ENCODE results near the gene PAGE2B.
"Not testable (repeated sequence)": the region's sequence is repeated elsewhere in the genome, so short reads cannot be mapped to it uniquely, and the experiment has no call there.

PAGE2B gene, protein sequence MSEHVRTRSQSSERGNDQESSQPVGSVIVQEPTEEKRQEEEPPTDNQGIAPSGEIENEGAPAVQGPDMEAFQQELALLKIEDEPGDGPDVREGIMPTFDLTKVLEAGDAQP

DNA sequence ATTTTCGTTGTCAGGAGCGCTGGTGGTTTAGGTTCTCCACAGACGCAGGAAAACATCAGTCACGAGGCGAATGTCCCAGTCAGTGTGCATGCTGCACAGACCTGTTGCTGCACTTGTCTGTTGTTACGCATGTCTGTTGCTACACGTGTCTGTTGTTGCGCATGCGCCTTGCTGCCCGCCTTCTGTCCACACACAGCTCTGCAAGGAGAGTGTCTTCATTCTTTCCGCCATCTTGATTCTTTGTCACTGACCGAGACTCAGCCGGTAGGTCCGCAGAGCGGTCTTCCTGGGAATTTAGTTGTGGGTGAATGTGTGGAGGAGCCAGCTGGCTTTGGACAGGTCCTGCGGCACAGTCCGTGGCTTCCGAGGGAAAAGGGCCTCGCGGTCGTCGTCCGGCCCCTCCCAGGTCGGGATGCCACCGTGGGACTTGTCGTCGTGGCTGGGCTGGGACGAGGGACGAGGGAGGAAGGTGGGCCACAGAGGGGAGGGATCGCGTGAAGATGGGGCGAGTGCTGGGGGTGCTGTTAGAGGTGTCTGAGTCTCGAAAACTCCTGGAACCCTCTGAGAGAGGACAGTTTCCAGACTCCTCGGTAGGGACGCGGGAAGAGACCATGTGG lies at the start of gene PAGE2B:
TSS of gene PAGE2B (plus strand) at position 180 of the 617 bp plus-strand sequence. CDS start 1,012 bp downstream, outside the sequence.
- DNase-seq = no peak

DNA sequence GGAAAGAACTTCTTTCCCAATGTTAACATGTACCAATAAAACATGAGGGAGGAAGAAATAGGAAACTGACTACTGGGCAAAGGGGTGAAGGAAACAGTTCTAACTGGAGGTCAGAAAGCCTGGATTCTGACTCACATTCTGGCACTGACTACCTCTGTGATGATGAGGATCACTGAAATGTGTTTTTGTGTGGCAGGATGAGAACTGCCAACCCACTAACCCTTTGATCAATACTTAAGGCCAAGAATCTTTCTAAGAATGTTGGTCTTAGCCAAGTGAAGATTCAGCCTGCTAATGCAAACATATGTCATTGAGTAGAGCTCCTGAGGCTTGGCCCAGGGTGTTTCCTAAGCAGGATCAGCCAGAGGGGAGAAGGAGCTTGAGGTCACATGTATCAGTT lies 48.7 kb upstream of the PAGE2B start:
- DNase-seq = no peak

DNA sequence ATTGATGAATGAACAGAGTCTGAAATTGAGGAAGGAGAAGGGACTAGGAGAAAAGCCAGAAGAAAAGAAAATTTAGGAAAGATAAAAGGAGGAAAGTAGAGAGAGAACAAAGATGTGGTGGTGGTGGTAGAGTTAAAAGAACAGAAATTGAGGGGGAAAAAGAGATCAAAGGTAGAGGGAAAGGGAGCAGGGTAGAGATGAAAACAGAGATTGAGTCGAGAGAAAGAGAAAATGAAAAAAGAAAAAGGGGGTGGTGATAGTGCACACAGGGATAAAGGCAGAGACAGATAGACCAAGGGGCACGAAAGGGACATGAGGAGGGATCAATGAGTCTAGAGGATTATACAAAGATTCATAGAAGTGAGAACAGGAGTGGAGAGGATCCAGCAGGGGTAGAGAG lies 48.0 kb upstream of the PAGE2B start:
- DNase-seq = no peak

DNA sequence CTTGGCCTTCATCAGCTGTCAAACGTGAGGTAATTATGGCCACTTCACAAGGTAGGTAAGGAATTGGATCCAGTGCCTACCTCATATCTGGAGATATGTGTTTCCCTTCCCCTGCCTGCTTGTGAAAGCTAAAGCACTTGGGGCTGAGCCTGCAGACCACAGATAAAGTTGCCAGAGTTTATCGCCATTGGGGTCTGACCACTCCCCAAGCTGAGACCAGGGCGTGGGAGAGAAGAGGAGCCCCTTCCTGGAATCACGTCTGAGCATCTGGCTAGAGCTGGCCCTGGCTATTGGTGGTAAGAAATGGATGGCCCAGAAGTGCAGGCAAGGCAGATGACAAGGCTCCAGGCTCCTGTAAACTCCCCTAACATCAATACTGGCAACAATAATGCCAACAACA lies 46.8 kb upstream of the PAGE2B start:
- DNase-seq = no peak

DNA sequence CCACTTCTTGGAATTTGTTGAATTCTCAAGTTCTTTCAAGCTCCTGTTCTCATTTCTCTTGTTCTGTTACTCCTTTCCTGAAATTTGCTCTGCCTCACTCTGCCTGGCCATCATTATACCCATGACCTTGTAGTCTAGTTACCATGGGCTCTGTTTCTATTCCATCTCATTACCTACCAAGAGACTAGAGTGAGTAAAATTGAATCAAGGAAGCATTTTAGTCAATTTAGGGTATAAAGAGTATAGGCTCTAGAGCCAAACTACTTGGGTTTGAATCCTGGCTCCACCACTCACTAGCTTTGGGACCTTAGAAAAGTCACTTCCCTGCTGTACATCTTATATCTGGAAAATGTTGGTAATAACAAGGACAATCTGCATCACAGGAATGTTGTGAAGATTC lies 46.2 kb upstream of the PAGE2B start:
- no peak for DNase-seq

DNA sequence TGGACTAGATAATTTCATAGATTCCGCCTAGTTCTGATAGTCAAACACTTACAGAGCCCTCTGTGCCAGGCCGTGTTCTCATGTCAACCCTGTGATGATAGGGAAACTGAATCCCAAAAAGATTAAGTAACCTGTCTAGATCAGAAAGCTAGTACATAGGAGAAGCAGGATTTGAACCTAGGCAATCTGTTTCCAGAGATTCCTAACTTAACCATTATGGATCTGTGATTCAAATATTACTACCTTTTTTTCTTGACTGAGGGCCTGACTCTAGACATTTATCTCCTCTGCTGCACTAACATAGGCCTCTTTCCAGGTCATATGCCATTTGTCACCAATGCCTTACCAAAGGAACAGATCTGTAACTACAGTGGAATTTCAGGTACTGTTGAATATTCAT lies 45.5 kb upstream of the PAGE2B start:
- no peak for DNase-seq

DNA sequence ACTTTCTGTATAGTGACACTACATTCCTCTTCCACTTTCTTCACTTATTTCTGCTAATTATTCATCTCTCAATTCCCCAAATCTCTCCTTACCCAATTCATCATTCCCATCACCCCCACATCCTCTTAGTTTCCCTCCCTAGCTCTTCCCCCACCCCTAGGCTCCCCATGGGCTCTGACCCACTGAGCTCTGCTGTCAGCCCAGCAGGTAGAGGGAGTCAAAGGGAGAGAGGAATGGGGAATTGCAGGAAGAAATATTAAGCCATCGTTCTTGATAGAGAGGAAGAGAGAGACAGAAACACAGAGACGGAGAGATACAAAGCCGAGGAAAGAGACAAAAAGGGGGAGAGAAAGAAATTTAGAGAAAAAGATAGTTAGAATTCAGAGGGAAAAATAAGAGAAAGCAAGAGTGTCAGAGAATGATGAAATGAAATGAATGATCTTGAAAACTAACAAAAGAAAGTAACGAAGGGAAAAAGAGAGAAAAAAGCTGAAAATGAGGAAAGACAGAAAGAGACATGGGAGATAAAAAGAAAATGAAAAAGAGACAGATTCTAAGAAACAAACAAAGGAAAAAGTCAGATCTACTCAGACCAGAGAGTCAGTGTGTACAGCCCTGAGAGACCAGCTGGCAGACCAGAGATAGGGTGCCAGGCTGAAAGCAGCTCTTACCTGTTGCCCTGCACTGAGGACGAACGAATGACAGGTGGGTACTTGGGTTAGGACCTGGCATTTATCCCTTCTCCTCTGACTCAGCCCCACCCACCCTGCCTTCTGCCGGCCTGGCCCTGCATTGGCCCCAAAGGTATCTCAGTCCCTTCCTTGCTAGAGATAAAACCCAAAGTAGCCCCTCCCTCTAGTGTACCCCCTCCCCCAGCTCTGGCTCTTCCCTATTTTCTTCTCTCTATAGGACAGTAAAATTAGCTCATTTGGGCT lies 44.3 kb upstream of the PAGE2B start, which contains the start of gene ALAS2:
TSS of gene ALAS2 (minus strand) at position 707 of the 935 bp plus-strand sequence. CDS start 4,977 bp downstream, outside the sequence.
- no peak for DNase-seq

DNA sequence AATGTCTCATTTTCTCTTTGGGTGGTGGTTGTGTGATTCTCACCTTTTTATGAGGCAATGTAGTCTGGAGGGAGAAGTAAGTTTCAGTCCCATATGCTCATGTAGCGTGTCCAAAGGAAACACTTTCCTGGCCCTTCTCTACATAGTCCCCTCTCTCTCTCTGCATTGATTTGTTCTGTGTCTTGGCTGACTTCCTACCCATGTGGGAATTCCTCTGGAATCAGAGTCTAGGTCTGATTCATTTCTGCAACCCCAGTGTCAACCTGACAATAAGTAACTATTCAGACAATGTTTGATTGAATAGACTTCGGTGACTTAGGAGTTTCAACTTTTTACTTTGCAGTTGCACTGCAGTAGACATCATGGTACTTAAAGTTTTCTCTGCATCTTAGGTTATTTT lies 41.4 kb upstream of the PAGE2B start:
- no peak for DNase-seq

DNA sequence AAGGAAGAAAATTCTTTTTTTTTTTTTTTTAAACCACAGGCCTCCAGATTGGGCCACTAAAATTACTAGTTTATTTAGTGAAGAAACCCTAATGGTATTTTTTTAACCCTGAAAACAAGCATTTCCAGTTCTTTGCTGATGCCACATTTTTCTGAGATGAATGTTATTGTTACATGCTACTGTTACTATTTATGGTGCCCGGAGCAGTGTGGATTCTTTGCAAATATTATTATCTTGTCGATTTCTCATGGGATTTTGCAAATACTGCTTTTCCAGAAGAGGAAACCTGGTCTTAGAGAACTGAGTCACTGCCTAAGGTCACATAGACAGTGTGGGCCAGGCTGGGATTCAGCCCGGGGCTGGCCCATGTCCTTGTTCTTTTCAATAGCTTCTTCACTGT lies 35.4 kb upstream of the PAGE2B start:
- DNase-seq = no peak

DNA sequence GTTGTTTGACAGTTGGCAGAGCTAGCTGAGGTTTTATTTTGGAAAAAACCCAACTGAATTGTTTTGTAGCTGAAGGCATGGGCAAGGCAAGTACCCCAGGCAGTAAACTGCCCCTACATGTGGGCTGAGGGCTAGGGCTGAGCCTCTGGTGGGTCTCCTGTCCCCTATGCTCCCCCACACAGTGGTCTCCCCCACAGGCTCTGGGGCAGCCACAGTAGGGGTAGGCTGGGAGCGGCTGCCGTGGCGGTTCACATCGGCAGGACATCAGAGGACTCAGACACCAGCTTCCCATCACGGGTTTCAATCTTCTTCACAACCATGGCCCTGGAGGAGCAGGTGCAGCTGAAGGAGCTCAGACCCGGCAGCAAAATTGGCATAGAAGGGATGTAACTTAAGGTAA lies 33.3 kb upstream of the PAGE2B start:
- DNase-seq = no peak

DNA sequence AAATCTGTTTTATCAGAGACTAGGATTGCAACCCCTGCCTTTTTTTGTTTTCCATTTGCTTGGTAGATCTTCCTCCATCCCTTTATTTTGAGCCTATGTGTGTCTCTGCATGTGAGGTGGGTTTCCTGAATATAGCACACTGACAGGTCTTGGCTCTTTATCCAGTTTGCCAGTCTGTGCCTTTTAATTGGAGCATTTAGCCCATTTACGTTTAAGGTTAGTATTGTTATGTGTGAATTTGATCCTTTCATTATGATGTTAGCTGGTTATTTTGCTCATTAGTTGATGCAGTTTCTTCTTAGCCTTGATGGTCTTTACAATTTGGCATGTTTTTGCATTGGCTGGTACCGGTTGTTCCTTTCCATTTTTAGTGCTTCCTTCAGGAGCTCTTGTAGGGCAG lies 24.2 kb upstream of the PAGE2B start:
- not testable (repeated sequence) for DNase-seq

DNA sequence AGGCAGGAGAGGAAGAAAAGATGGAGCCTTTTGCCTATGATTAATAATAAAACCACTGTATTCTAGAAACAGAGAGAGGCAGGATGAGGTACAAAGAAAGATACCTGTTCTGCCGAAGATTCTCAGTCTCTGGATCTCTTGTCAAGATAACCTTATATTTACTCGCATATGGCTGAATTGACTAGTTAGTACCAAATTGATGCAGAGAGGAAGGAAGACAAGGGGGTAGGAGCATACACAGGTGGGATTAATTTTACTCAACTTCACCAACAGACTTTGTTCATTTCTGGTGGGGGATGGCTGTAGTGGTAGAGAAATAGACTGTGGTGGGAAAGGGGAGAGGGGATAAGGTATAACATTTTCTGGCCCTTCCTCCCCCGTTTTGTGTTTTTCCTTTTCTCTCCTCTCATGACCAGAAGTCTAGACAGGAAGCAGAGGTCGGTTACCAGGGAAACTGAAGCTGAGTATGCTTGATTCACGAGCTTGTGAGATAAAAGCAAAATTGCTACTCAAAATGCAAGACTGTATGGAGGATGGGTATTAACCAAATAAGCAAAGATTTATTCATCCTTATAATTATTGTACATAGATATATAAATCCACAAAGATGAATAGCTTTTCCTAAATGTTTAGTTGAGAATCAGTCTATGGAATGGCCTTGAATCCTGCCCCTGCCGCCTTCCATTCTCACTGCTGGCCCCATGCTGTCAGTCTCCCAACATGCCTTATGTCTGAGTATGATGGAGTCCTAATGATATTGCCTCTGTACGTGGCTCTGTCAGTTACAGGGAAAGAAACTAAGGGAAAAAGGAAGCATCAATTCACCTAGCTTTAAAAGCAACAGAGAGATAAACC lies 17.8 kb upstream of the PAGE2B start:
- DNase-seq = no peak

DNA sequence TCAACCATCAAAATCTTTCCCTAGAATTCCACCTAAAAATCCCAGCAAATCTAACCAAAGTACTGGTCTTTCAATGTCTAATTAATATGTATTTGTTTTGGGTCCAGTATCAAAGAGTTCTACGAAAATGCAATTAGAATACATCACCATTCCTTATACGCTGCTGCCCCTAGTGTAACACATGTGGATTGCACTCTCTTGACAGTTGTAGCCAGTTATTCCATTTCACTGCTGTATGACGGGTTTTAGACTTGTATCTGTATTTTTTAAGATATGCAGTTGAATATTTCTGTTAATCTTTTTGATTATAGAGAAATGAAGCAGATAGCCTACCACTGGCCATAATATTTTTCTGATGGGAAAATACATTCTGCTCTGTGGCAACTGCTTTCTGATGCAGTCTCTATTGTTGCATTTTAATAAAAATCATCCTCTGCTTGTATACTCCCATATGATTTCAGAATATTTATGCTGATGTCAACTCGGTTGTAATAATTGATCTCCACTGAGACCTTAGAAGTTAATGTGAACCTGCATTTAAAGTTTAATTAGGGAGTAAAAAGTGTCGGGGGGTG lies 17.1 kb upstream of the PAGE2B start:
- DNase-seq = peak; percentile 52

DNA sequence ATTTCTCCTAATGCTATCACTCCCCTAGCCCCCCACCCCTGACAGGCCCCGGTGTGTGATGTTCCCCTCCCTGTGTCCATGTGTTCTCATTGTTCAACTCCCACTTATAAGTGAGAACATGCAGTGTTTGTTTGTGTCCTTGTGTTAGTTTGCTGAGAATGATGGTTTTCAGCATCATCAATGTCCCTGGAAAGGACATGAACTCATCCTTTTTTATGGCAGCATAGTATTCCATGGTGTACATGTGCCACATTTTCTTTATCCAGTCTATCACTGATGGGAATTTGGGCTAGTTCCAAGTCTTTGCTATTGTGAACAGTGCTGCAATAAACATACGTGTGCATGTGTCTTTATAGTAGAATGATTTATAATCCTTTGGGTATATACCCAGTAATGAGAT lies 7.7 kb upstream of the PAGE2B start:
- not testable (repeated sequence) for DNase-seq

DNA sequence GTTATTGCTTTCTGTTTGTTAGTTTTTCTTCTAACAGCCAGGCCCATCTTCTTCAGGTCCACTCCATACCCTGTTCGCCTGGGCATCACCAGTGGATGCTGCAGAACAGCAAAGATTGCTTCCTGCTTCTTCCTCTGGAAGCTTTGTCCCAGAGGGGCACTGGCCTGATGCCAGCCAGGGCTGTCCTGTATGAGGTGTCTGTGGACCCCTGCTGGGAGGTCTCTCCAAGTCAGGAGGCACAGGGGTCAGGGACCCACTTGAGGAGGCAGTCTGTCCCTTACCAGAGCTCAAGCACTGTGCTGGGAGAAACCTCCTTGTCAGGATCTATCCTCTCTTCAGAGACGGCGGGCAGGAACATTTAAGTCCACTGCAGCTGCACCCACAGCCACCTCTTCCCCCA lies 2.5 kb upstream of the PAGE2B start:
- no peak for DNase-seq

DNA sequence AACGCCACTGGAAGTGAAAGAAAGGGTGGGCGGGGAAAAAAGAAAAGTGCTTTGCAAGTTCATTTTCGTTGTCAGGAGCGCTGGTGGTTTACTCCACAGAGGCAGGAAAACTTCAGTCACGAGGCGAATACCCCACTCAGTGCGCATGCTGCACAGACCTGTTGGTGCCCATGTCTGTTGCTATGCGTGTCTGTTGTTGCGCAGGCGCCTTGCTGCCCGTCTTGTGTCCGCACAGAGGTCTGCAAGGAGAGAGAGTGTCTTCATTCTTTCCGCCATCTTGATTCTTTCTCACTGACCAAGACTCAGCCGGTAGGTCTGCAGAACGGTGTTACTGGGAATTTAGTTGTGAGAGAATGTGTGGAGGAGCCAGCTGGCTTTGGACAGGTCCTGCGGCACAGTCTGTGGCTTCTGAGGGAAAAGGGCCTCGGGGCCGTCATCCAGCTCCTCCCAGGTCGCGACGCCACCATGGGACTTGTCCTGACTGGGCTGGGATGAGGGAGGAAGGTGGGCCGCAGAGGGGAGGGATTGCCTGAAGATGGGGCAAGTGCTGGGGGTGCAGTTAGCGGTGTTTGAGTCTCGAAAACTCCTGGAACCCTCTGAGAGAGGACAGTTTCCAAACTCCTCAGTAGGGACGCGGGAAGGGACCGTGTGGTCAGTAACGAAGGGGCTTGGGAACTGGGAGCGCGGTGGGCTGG lies 14.1 kb downstream of the PAGE2B start, which contains the start of gene PAGE2:
TSS of gene PAGE2 (plus strand) at position 224 of the 695 bp plus-strand sequence. CDS start 1,003 bp downstream, outside the sequence.
- DNase-seq = no peak

DNA sequence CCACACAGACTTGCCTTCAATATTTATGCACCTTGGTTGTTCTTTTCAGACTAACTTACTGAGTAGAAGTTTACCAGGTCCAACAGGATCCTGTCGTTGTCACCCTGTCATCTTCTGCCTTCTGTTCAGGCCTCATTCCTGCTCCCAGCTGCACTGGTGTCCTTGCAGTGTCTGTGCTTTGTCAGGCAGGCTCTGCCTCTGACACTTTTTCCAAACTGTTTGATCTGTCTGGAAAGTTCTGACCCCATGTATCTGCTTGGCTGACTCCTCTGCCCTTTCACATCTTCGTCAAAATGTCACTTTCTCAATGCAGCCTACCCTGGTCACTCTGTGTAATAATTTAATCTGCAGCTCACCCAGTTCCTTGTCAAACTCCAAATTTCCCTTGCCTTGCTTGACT lies 23.9 kb downstream of the PAGE2B start:
- no peak for DNase-seq

DNA sequence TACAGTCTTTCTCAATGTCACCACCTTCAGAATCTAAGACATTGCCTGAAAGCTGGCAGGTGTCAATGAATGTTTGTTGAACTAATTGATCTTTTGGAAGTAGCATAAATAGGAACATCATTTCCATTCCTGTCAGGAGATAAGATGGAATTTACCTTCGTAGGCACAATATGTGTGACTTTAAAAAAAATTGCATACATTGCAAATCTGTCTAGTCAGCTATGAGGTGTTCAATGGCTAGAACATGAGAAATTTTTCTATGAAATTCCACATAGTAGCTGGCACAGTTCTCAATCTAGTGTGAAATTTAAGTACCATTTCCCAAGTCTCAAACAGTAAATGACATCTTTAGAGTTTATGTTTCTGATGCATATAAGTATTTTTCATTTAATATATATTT lies 24.3 kb downstream of the PAGE2B start:
- DNase-seq = no peak

DNA sequence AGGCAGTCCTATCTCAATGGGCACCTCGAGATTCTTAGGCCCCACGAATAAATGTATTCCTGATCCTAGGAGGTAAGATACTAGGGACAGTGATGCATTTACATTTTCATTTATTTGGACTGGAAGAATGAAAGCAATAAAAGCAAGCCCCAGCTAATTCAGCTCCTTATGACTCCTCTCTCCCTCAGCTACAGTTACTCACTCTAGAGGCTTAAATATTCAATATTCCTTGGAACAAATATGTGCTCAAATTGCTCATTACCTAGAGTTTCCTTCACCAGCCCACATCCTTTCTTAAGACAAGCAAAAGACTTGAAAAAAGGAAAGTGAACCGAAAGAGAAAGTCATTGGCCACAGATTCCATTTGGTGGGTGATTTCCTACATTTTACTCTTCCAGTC lies 27.9 kb downstream of the PAGE2B start:
- DNase-seq = no peak

DNA sequence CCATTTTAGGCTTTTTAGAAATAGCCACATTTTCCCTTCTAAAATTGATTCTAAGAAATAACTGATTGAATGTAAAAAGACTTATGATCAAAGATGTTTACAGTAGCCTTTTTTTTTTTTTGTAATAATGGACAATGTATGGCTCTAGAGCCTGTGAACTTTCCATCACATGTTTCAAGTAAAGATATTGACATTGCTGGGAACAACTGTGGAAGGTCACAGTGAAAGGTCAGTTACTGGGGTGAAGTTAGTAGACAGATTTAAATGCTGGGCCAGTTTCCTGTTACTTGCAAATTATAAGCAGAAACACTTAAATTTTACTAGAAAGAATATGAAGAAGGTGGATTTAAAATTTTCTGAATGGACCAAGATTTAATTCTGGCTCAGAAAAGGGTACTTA lies 32.4 kb downstream of the PAGE2B start:
- DNase-seq = no peak

DNA sequence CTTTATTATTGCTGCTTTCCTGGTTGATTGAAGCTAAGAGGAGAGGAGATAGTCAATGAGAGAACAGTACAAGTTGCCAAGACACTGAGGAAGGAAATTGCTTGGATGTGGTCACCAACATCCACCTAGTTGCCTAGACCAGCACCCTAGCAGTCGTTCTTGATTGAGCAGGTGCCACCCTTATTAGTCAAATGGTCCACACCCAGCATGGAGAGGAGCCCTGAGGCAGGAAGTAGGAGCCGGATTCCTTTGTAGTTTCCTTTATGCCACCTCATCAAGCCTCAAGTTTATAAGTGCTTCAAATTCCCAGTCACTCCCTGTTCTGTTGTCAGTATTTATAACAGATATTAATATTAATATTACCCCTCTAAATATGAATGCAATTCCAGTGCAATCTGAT lies 33.1 kb downstream of the PAGE2B start:
- no peak for DNase-seq

DNA sequence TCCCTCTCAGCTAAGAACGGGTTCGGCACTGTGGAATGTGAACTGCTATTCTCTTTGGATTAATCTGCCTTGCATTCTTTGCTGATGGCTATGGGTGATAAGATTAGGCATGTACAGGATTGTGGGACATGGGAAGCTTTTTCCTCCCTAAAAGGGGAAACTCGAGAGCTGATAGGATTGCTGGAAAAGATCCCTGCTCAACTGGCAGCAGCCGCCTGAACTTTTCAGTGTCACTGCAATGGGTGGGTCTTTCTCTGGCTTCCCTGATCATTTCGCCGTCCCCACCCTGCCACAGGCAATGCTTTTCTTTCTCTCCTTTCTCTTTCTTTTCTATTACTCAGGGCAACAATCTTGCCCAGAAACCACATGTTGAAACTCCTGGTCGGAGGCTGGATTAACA lies 34.5 kb downstream of the PAGE2B start:
- no peak for DNase-seq
